Measurements from ENCODE around the gene RPL7L1. TPM values are rescaled to one million over a fixed set of nuclear protein-coding genes. Genes with fewer than 3 reads are reported as not detected.
"Not testable (repeated sequence)": the region's sequence is repeated elsewhere in the genome, so short reads cannot be mapped to it uniquely, and the experiment has no call there.

RPL7L1 gene
- polyA plus RNA-seq, 2 donors: 32.7 to 39.4 TPM

- H3K9me3 ChIP-seq (ENCODE audit: control insufficient read depth in 2 of 2, insufficient read depth in 1 of 2, low read depth in 1 of 2, low read length in 1 of 2): no peaks in the 10 kb centered on the region
- H3K27me3 ChIP-seq (ENCODE audit: control insufficient read depth in 1 of 2, insufficient read depth in 2 of 2, low read length in 2 of 2): no peaks in the 10 kb centered on the region
- WGBS, 2 donors: 36 to 40% methylated on average over 4 of the region's 4 CpGs
- H3K27ac ChIP-seq (ENCODE audit: low read depth in 2 of 2, low read length in 1 of 2): peak overlapping the region; percentile 75 to 98
- H3K4me1 ChIP-seq (ENCODE audit: control insufficient read depth in 2 of 2, insufficient read depth in 2 of 2, low read length in 1 of 2): peaks cover 0 to 2% of the 10 kb centered on the region in 2 donors
- H3K36me3 ChIP-seq (ENCODE audit: control insufficient read depth in 2 of 2, insufficient read depth in 2 of 2, low read length in 1 of 2): peaks cover 5 to 6% of the 10 kb centered on the region in 2 donors
- H3K4me3 ChIP-seq (ENCODE audit: low read depth in 1 of 2, low read length in 2 of 2): peak overlapping the region in 1 of 2 donors; percentile 71
Measured at GRCh38 chr6:42889815-42890214, 10.4 kb downstream of the RPL7L1 start.

GRCh38 chr6:42890311-42891198 is 11.1 kb downstream of the RPL7L1 start:
- Histone ChIP-seq H3K9me3 (ENCODE audit: control insufficient read depth in 2 of 2, insufficient read depth in 1 of 2, low read depth in 1 of 2, low read length in 1 of 2) (no peaks in the 10 kb centered on the region), H3K4me3 (ENCODE audit: low read depth in 1 of 2, low read length in 2 of 2) (peak overlapping the region; percentile 71 to 98), H3K27ac (ENCODE audit: low read depth in 2 of 2, low read length in 1 of 2) (peak overlapping the region; percentile 98 to 100), H3K4me1 (ENCODE audit: control insufficient read depth in 2 of 2, insufficient read depth in 2 of 2, low read length in 1 of 2) (peaks cover 0 to 2% of the 10 kb centered on the region in 2 donors), H3K27me3 (ENCODE audit: control insufficient read depth in 1 of 2, insufficient read depth in 2 of 2, low read length in 2 of 2) (no peaks in the 10 kb centered on the region), H3K36me3 (ENCODE audit: control insufficient read depth in 2 of 2, insufficient read depth in 2 of 2, low read length in 1 of 2) (peaks cover 5% of the 10 kb centered on the region in 2 donors)
- 0 to 1% methylated on average over 63 of the region's 63 CpGs for WGBS, 2 donors

- Histone ChIP-seq H3K9me3 (ENCODE audit: control insufficient read depth in 2 of 2, insufficient read depth in 1 of 2, low read depth in 1 of 2, low read length in 1 of 2) (no peaks in the 10 kb centered on the region), H3K36me3 (ENCODE audit: control insufficient read depth in 2 of 2, insufficient read depth in 2 of 2, low read length in 1 of 2) (no peaks in the 10 kb centered on the region), H3K4me3 (ENCODE audit: low read depth in 1 of 2, low read length in 2 of 2) (peak overlapping the region; percentile 71 to 98), H3K27ac (ENCODE audit: low read depth in 2 of 2, low read length in 1 of 2) (peak overlapping the region; percentile 84 to 100), H3K4me1 (ENCODE audit: control insufficient read depth in 2 of 2, insufficient read depth in 2 of 2, low read length in 1 of 2) (peaks cover 0 to 2% of the 10 kb centered on the region in 2 donors), H3K27me3 (ENCODE audit: control insufficient read depth in 1 of 2, insufficient read depth in 2 of 2, low read length in 2 of 2) (no peaks in the 10 kb centered on the region)
- 32 to 33% methylated on average over 17 of the region's 17 CpGs for WGBS, 2 donors
Measured at GRCh38 chr6:42891199-42891722, 11.8 kb downstream of the RPL7L1 start.

GRCh38 chr6:42894041-42894828 is 14.8 kb downstream of the RPL7L1 start:
- H3K27ac ChIP-seq (ENCODE audit: low read depth in 2 of 2, low read length in 1 of 2): not testable (repeated sequence)

GRCh38 chr6:42896178-42896719 is 16.8 kb downstream of the RPL7L1 start:
- Histone ChIP-seq H3K4me3 (ENCODE audit: low read depth in 1 of 2, low read length in 2 of 2) (no peak overlapping the region), H3K9me3 (ENCODE audit: control insufficient read depth in 2 of 2, insufficient read depth in 1 of 2, low read depth in 1 of 2, low read length in 1 of 2) (no peaks in the 10 kb centered on the region), H3K4me1 (ENCODE audit: control insufficient read depth in 2 of 2, insufficient read depth in 2 of 2, low read length in 1 of 2) (no peaks in the 10 kb centered on the region), H3K27ac (ENCODE audit: low read depth in 2 of 2, low read length in 1 of 2) (no peak overlapping the region), H3K27me3 (ENCODE audit: control insufficient read depth in 1 of 2, insufficient read depth in 2 of 2, low read length in 2 of 2) (no peaks in the 10 kb centered on the region), H3K36me3 (ENCODE audit: control insufficient read depth in 2 of 2, insufficient read depth in 2 of 2, low read length in 1 of 2) (no peaks in the 10 kb centered on the region)
- 79 to 85% methylated on average over 10 of the region's 10 CpGs for WGBS, 2 donors

More at GRCh38 chr6:42894041-42894828, 14.8 kb downstream of the RPL7L1 start:
- H3K4me1 ChIP-seq (ENCODE audit: control insufficient read depth in 2 of 2, insufficient read depth in 2 of 2, low read length in 1 of 2); H3K27me3 ChIP-seq (ENCODE audit: control insufficient read depth in 1 of 2, insufficient read depth in 2 of 2, low read length in 2 of 2); H3K9me3 ChIP-seq (ENCODE audit: control insufficient read depth in 2 of 2, insufficient read depth in 1 of 2, low read depth in 1 of 2, low read length in 1 of 2); H3K36me3 ChIP-seq (ENCODE audit: control insufficient read depth in 2 of 2, insufficient read depth in 2 of 2, low read length in 1 of 2); H3K4me3 ChIP-seq (ENCODE audit: low read depth in 1 of 2, low read length in 2 of 2): not testable (repeated sequence)
- WGBS, 2 donors: 59 to 68% methylated on average over 19 of the region's 19 CpGs

GRCh38 chr6:42898891-42899361 is 19.5 kb downstream of the RPL7L1 start:
- Histone ChIP-seq H3K9me3 (ENCODE audit: control insufficient read depth in 2 of 2, insufficient read depth in 1 of 2, low read depth in 1 of 2, low read length in 1 of 2) (no peaks in the 10 kb centered on the region), H3K27me3 (ENCODE audit: control insufficient read depth in 1 of 2, insufficient read depth in 2 of 2, low read length in 2 of 2) (no peaks in the 10 kb centered on the region), H3K4me1 (ENCODE audit: control insufficient read depth in 2 of 2, insufficient read depth in 2 of 2, low read length in 1 of 2) (no peaks in the 10 kb centered on the region), H3K36me3 (ENCODE audit: control insufficient read depth in 2 of 2, insufficient read depth in 2 of 2, low read length in 1 of 2) (no peaks in the 10 kb centered on the region), H3K27ac (ENCODE audit: low read depth in 2 of 2, low read length in 1 of 2) (no peak overlapping the region), H3K4me3 (ENCODE audit: low read depth in 1 of 2, low read length in 2 of 2) (no peak overlapping the region)
- WGBS, 2 donors: 8 to 9% methylated on average over 10 of the region's 10 CpGs

GRCh38 chr6:42899871-42900270 is 20.5 kb downstream of the RPL7L1 start:
- H3K36me3 ChIP-seq (ENCODE audit: control insufficient read depth in 2 of 2, insufficient read depth in 2 of 2, low read length in 1 of 2): no peaks in the 10 kb centered on the region
- H3K27ac ChIP-seq (ENCODE audit: low read depth in 2 of 2, low read length in 1 of 2): no peak overlapping the region
- no peak overlapping the region for H3K4me3 ChIP-seq (ENCODE audit: low read depth in 1 of 2, low read length in 2 of 2)
- no peaks in the 10 kb centered on the region for H3K9me3 ChIP-seq (ENCODE audit: control insufficient read depth in 2 of 2, insufficient read depth in 1 of 2, low read depth in 1 of 2, low read length in 1 of 2)
- 48 to 55% methylated on average over 8 of the region's 8 CpGs for WGBS, 2 donors
- H3K4me1 ChIP-seq (ENCODE audit: control insufficient read depth in 2 of 2, insufficient read depth in 2 of 2, low read length in 1 of 2): no peaks in the 10 kb centered on the region
- H3K27me3 ChIP-seq (ENCODE audit: control insufficient read depth in 1 of 2, insufficient read depth in 2 of 2, low read length in 2 of 2): no peaks in the 10 kb centered on the region

- Histone ChIP-seq H3K4me3 (ENCODE audit: low read depth in 1 of 2, low read length in 2 of 2) (peak overlapping the region in 1 of 2 donors; percentile 2), H3K36me3 (ENCODE audit: control insufficient read depth in 2 of 2, insufficient read depth in 2 of 2, low read length in 1 of 2) (no peaks in the 10 kb centered on the region), H3K27me3 (ENCODE audit: control insufficient read depth in 1 of 2, insufficient read depth in 2 of 2, low read length in 2 of 2) (no peaks in the 10 kb centered on the region), H3K9me3 (ENCODE audit: control insufficient read depth in 2 of 2, insufficient read depth in 1 of 2, low read depth in 1 of 2, low read length in 1 of 2) (no peaks in the 10 kb centered on the region), H3K27ac (ENCODE audit: low read depth in 2 of 2, low read length in 1 of 2) (peak overlapping the region in 1 of 2 donors; percentile 22), H3K4me1 (ENCODE audit: control insufficient read depth in 2 of 2, insufficient read depth in 2 of 2, low read length in 1 of 2) (no peaks in the 10 kb centered on the region)
- WGBS, 2 donors: 2 to 3% methylated on average over 11 of the region's 11 CpGs
Measured at GRCh38 chr6:42901538-42901957, 22.1 kb downstream of the RPL7L1 start.

All from esophagus (tissue), 2 donors.